ENCODE measurements around the gene BACH2. TPM values are rescaled to one million over a fixed set of nuclear protein-coding genes. Genes with fewer than 3 reads are reported as not detected.

Gene BACH2
- total and polyA plus RNA-seq, 7 experiments from 2014 or later, result 24.8 to 193 (median 117) TPM

GRCh38 chr6:90241229-90241880 is 55.3 kb downstream of the BACH2 start:
- ChIA-PET CTCF (no interaction called here), POLR2A (interaction anchor here (0.5 to 1.8 kb wide), 6 partner anchors 9 to 148 kb away, joined by 3 to 6 read pairs (median 4); no protein-coding TSS in a partner anchor)
- no peaks in the 10 kb centered on the region for H3K36me3 ChIP-seq (ENCODE audit: control insufficient read depth in 2 of 3, insufficient read depth in 3 of 3, low read length in 3 of 3)
- Mint-ChIP-seq H3K4me3 (peak overlapping the region in 7 of 10 donors; percentile 12 to 56 (median 33)), H3K36me3 (peaks cover 0 to 45% (median 38%) of the 10 kb centered on the region in 5 donors), H3K4me1 (peaks cover 30 to 89% (median 76%) of the 10 kb centered on the region in 7 donors), H3K9me3 (no peaks in the 10 kb centered on the region), H3K27me3 (no peaks in the 10 kb centered on the region), H3K27ac (peak overlapping the region in 8 of 9 donors; percentile 65 to 94 (median 84))
- H3K4me1 ChIP-seq (ENCODE audit: control insufficient read depth in 2 of 2, insufficient read depth in 2 of 2, low read length in 2 of 2), result peaks cover 0 to 44% of the 10 kb centered on the region in 2 donors
- H3K4me3 ChIP-seq (ENCODE audit: low read length), result no peak overlapping the region
- intact Hi-C loops (cut with micrococcal nuclease), result loop anchor here in 1 of 2 donors (1.0 kb wide), 1 partner anchor 8 kb away; no protein-coding TSS in a partner anchor
- H3K27ac ChIP-seq (ENCODE audit: low read depth, low read length), result peak overlapping the region; percentile 25
- no peaks in the 10 kb centered on the region for H3K27me3 ChIP-seq (ENCODE audit: control insufficient read depth in 2 of 2, insufficient read depth in 2 of 2, low read length in 2 of 2)
- ATAC-seq (peak; percentile 18), DNase-seq (no peak)
- H3K9me3 ChIP-seq (ENCODE audit: control insufficient read depth in 2 of 3, low read length in 3 of 3), result no peaks in the 10 kb centered on the region

- H3K4me1 ChIP-seq (ENCODE audit: control insufficient read depth in 2 of 2, insufficient read depth in 2 of 2, low read length in 2 of 2), result peaks cover 23 to 68% of the 10 kb centered on the region in 2 donors
- peaks cover 0 to 2% (median 0%) of the 10 kb centered on the region in 11 donors for H3K9me3 Mint-ChIP-seq
- H3K9me3 ChIP-seq (ENCODE audit: control insufficient read depth in 2 of 3, low read length in 3 of 3), result no peaks in the 10 kb centered on the region
- ATAC-seq, result no peak
- CTCF ChIA-PET, result interaction anchor here (0.6 to 1.1 kb wide), 4 partner anchors 25 to 295 kb away, joined by 3 to 4 read pairs (median 3); no protein-coding TSS in a partner anchor
- peak overlapping the region; percentile 72 for H3K27ac ChIP-seq (ENCODE audit: low read depth, low read length)
- peak overlapping the region; percentile 81 to 97 (median 94) for H3K27ac Mint-ChIP-seq
- H3K27me3 Mint-ChIP-seq, result no peaks in the 10 kb centered on the region
- DNase-seq, result peak in 6 of 9 donors; percentile 24 to 63 (median 44)
- H3K36me3 ChIP-seq (ENCODE audit: control insufficient read depth in 2 of 3, insufficient read depth in 3 of 3, low read length in 3 of 3), result no peaks in the 10 kb centered on the region
- intact Hi-C loops (cut with micrococcal nuclease), result loop anchor here in 1 of 2 donors (1.0 kb wide), 1 partner anchor 11 kb away; no protein-coding TSS in a partner anchor
- H3K27me3 ChIP-seq (ENCODE audit: control insufficient read depth in 2 of 2, insufficient read depth in 2 of 2, low read length in 2 of 2), result no peaks in the 10 kb centered on the region
- no peak overlapping the region for H3K4me3 ChIP-seq (ENCODE audit: low read length)
- H3K4me3 Mint-ChIP-seq, result peak overlapping the region; percentile 13 to 84 (median 66)
- POLR2A ChIA-PET, result interaction anchor here (0.7 to 2.6 kb wide), 19 partner anchors 9 to 289 kb away, joined by 3 to 10 read pairs (median 4); no protein-coding TSS in a partner anchor
- peaks cover 4 to 44% (median 23%) of the 10 kb centered on the region in 5 donors for H3K36me3 Mint-ChIP-seq
- peaks cover 42 to 95% (median 87%) of the 10 kb centered on the region in 7 donors for H3K4me1 Mint-ChIP-seq
These were observed 58.0 kb downstream of the BACH2 start for GRCh38 chr6:90238496-90239266.

- peak overlapping the region; percentile 72 for H3K27ac ChIP-seq (ENCODE audit: low read depth, low read length)
- no peak overlapping the region for H3K4me3 ChIP-seq (ENCODE audit: low read length)
- H3K27me3 ChIP-seq (ENCODE audit: control insufficient read depth in 2 of 2, insufficient read depth in 2 of 2, low read length in 2 of 2), result no peaks in the 10 kb centered on the region
- Mint-ChIP-seq H3K4me1 (peaks cover 46 to 97% (median 94%) of the 10 kb centered on the region in 7 donors), H3K36me3 (peaks cover 3 to 36% (median 14%) of the 10 kb centered on the region in 5 donors), H3K9me3 (peaks cover 0 to 2% (median 0%) of the 10 kb centered on the region in 11 donors), H3K27ac (peak overlapping the region; percentile 76 to 97 (median 93)), H3K4me3 (peak overlapping the region in 9 of 10 donors; percentile 23 to 75 (median 58)), H3K27me3 (no peaks in the 10 kb centered on the region)
- ATAC-seq (no peak), DNase-seq (no peak)
- intact Hi-C loops (cut with micrococcal nuclease), result no loop called here
- POLR2A ChIA-PET, result interaction anchor here (1.4 to 3.8 kb wide), 4 partner anchors 10 to 53 kb away, joined by 6 to 22 read pairs (median 8); no protein-coding TSS in a partner anchor
- no peaks in the 10 kb centered on the region for H3K9me3 ChIP-seq (ENCODE audit: control insufficient read depth in 2 of 3, low read length in 3 of 3)
- CTCF ChIA-PET, result interaction anchor here (1.1 to 2.0 kb wide), 3 partner anchors 19 to 297 kb away, joined by 3 to 8 read pairs (median 3); no protein-coding TSS in a partner anchor
- peaks cover 29 to 80% of the 10 kb centered on the region in 2 donors for H3K4me1 ChIP-seq (ENCODE audit: control insufficient read depth in 2 of 2, insufficient read depth in 2 of 2, low read length in 2 of 2)
- no peaks in the 10 kb centered on the region for H3K36me3 ChIP-seq (ENCODE audit: control insufficient read depth in 2 of 3, insufficient read depth in 3 of 3, low read length in 3 of 3)
These were observed 59.2 kb downstream of the BACH2 start for GRCh38 chr6:90237350-90237990.

GRCh38 chr6:90233994-90234393 is 62.6 kb downstream of the BACH2 start:
- POLR2A ChIA-PET, result interaction anchor here (1.7 to 3.8 kb wide), 3 partner anchors 16 to 40 kb away, joined by 6 to 22 read pairs (median 10); no protein-coding TSS in a partner anchor
- Histone ChIP-seq H3K4me1 (ENCODE audit: control insufficient read depth in 2 of 2, insufficient read depth in 2 of 2, low read length in 2 of 2) (peaks cover 29 to 97% of the 10 kb centered on the region in 2 donors), H3K27ac (ENCODE audit: low read depth, low read length) (peak overlapping the region; percentile 88)

GRCh38 chr6:90233213-90233612 is 63.4 kb downstream of the BACH2 start:
- Mint-ChIP-seq H3K27me3 (peaks cover 0 to 2% (median 0%) of the 10 kb centered on the region in 5 donors), H3K9me3 (peaks cover 0 to 2% (median 0%) of the 10 kb centered on the region in 11 donors), H3K4me1 (peaks cover 54 to 100% (median 98%) of the 10 kb centered on the region in 7 donors), H3K4me3 (peak overlapping the region; percentile 21 to 83 (median 74)), H3K36me3 (peaks cover 0 to 40% (median 7%) of the 10 kb centered on the region in 5 donors), H3K27ac (peak overlapping the region; percentile 27 to 99 (median 95))
- H3K27ac ChIP-seq (ENCODE audit: low read depth, low read length), result peak overlapping the region; percentile 88
- POLR2A ChIA-PET, result interaction anchor here (0.6 to 2.6 kb wide), 12 partner anchors 9 to 73 kb away, joined by 3 to 12 read pairs (median 4); no protein-coding TSS in a partner anchor
- DNase-seq (peak in 6 of 9 donors; percentile 34 to 48 (median 44)), ATAC-seq (peak; percentile 26)
- intact Hi-C loops (cut with micrococcal nuclease), result loop anchor here in 1 of 2 donors (5.0 kb wide), 2 partner anchors 121 to 291 kb away; no protein-coding TSS in a partner anchor
- H3K4me3 ChIP-seq (ENCODE audit: low read length), result peak overlapping the region; percentile 28
- H3K27me3 ChIP-seq (ENCODE audit: control insufficient read depth in 2 of 2, insufficient read depth in 2 of 2, low read length in 2 of 2), result no peaks in the 10 kb centered on the region
- peaks cover 29 to 97% of the 10 kb centered on the region in 2 donors for H3K4me1 ChIP-seq (ENCODE audit: control insufficient read depth in 2 of 2, insufficient read depth in 2 of 2, low read length in 2 of 2)
- no peaks in the 10 kb centered on the region for H3K9me3 ChIP-seq (ENCODE audit: control insufficient read depth in 2 of 3, low read length in 3 of 3)
- no peaks in the 10 kb centered on the region for H3K36me3 ChIP-seq (ENCODE audit: control insufficient read depth in 2 of 3, insufficient read depth in 3 of 3, low read length in 3 of 3)
- CTCF ChIA-PET, result interaction anchor here (1.0 to 1.1 kb wide), 3 partner anchors 41 to 160 kb away, joined by 3 to 5 read pairs (median 3); no protein-coding TSS in a partner anchor

More at GRCh38 chr6:90233994-90234393, 62.6 kb downstream of the BACH2 start:
- Mint-ChIP-seq H3K4me3 (peak overlapping the region; percentile 55 to 86 (median 77)), H3K27me3 (peaks cover 0 to 2% (median 0%) of the 10 kb centered on the region in 5 donors), H3K9me3 (peaks cover 0 to 2% (median 0%) of the 10 kb centered on the region in 11 donors), H3K36me3 (peaks cover 3 to 41% (median 7%) of the 10 kb centered on the region in 5 donors), H3K4me1 (peaks cover 58 to 100% (median 98%) of the 10 kb centered on the region in 7 donors), H3K27ac (peak overlapping the region; percentile 91 to 99 (median 95))
- H3K4me3 ChIP-seq (ENCODE audit: low read length), result peak overlapping the region; percentile 28
- ATAC-seq (peak; percentile 92), DNase-seq (peak; percentile 22 to 94 (median 91))
- H3K9me3 ChIP-seq (ENCODE audit: control insufficient read depth in 2 of 3, low read length in 3 of 3), result no peaks in the 10 kb centered on the region
- no peaks in the 10 kb centered on the region for H3K36me3 ChIP-seq (ENCODE audit: control insufficient read depth in 2 of 3, insufficient read depth in 3 of 3, low read length in 3 of 3)
- CTCF ChIA-PET, result interaction anchor here (1.2 to 1.9 kb wide), 2 partner anchors 57 to 62 kb away, joined by 3 to 4 read pairs; no protein-coding TSS in a partner anchor
- intact Hi-C loops (cut with micrococcal nuclease), result loop anchor here (1.0 to 5.0 kb wide), 15 partner anchors 15 to 292 kb away; partner anchors contain the start of gene BACH2 (in 1 of the 2)
- H3K27me3 ChIP-seq (ENCODE audit: control insufficient read depth in 2 of 2, insufficient read depth in 2 of 2, low read length in 2 of 2), result no peaks in the 10 kb centered on the region

Data from naive thymus-derived CD4-positive, alpha-beta T cell (primary cell).